Heart left ventricle (tissue), 13 donors: Measurements from ENCODE around the gene KLRF1.

Source experiments
- CTCF ChIP-seq, 12 donors: fragments of 200-600 bp; sonication (generic) in 4 of 12; IDR thresholded peaks; one replicate each; pipeline versions ENCODE4 v1.5.0 to v1.8.0; 2018 to 2022; ENCODE audit warnings: antibody characterized with exemption in 12 of 12, mild to moderate bottlenecking in 5 of 12
- POLR2A ChIP-seq, 2 donors: fragments of 450-650 bp; IDR thresholded peaks; one replicate each; pipeline ENCODE4 v1.6.1; 2017; ENCODE audit warnings: antibody characterized with exemption in 2 of 2, mild to moderate bottlenecking in 2 of 2, moderate library complexity in 2 of 2
- donor health status: ischemic (EF 13 %, LVEDD 7.1; RV severe dilation, severe dysfunction).
- donor health status: DM: no; HTN: yes; CAD: no.
- donor health status: DM: no; HTN: no; CAD: no.
- donor health status: ischemic (EF 25% LVEDD 6.9; RV normal size, moderate dysfunction).
- donor health status: ischemic (EF 25% LVEDD 5.7; RV mildly dilated, moderate dysfunction).
- donor health status: ischemic (EF 35%, LVEDD 5.7; RV mildly dilated, moderate dysfunction).
- donor health status: nonischemic (EF 11% LVEDD 7.7; RV severe dilation, severe dysfunction).
- donor health status: DM: yes; HTN: yes; CAD: no.
- donor health status: PGD.
- donor health status: ischemic (EF 29% LVEDD 5.4; RV normal size, mild dysfunction).
- donor health status: nonischemic (EF 23%, LVEDD 6.1; RV moderate dilation, normal function).

- TF ChIP-seq CTCF (IDR thresholded peaks at IDR 0.05) (no peak), POLR2A (IDR thresholded peaks at IDR 0.05) (no peak)
Observed at GRCh38 chr12:9881246-9881645, 54.0 kb downstream of the KLRF1 start, which contains the start of gene KLRF2.
